Activated CD4-positive, alpha-beta T cell treated with anti-CD3 and anti-CD28 coated beads for 36 hours (primary cell): ENCODE results near the gene BICD1. TPM values are rescaled to one million over a fixed set of nuclear protein-coding genes. Genes with fewer than 3 reads are reported as not detected.

Source experiments
- ATAC-seq: fragments of 200-7000 bp; cut with Tn5 transposase; one replicate; pipeline ENCODE4 v1.10.0; 2021; ENCODE audit warnings: mild to moderate bottlenecking, moderate library complexity
- CTCF ChIA-PET: fragments of 350-600 bp; sonication (Branson Sonifier 250); formaldehyde crosslinking; loops from one replicate; lab custom pipeline; 2021; ENCODE audit warnings: antibody characterized with exemption; lab: Charles Lee
- POLR2A ChIA-PET: fragments of 350-600 bp; sonication (Branson Sonifier 250); formaldehyde crosslinking; loops from one replicate; lab custom pipeline; 2021; ENCODE audit warnings: antibody characterized with exemption, inconsistent platforms; lab: Charles Lee
- DNase-seq: peaks from one replicate; pipeline ENCODE4 v3.0.0-alpha.2; 2020
- H3K27ac Mint-ChIP-seq: one replicate; pipeline ENCODE4 v1.8.0; 2021; ENCODE audit warnings: mixed read lengths
- H3K27me3 Mint-ChIP-seq: one replicate; pipeline ENCODE4 v1.8.0; 2021; ENCODE audit warnings: mixed read lengths
- H3K36me3 Mint-ChIP-seq: one replicate; pipeline ENCODE4 v1.8.0; 2021; ENCODE audit warnings: low read depth, mixed read lengths
- H3K4me1 Mint-ChIP-seq: one replicate; pipeline ENCODE4 v1.8.0; 2021; ENCODE audit warnings: mixed read lengths
- H3K4me3 Mint-ChIP-seq: one replicate; pipeline ENCODE4 v1.8.0; 2021; ENCODE audit warnings: mild to moderate bottlenecking, moderate library complexity, mixed read lengths
- H3K9me3 Mint-ChIP-seq: one replicate; pipeline ENCODE4 v1.8.0; 2021; ENCODE audit warnings: low read depth, mixed read lengths
- intact Hi-C, 2 experiments: fragments of 100-400 bp; cut with DNase I in 1 of 2; cut with micrococcal nuclease in 1 of 2; formaldehyde crosslinking; loops; one replicate each; pipeline versions ENCODE4 v1.14.2 to v1.15.1; 2022 to 2024; cut with DNase I, micrococcal nuclease
- total RNA-seq, 2 experiments: library from RNA; stranded (reverse); gene quantifications; one replicate each; pipeline ENCODE4 v1.2.3, GENCODE V29; 2021

The BICD1 gene
- total RNA-seq, 2 experiments from 2014 or later, result 12.7 to 15.1 TPM

GRCh38 chr12:32102234-32102633, 4.4 kb upstream of the BICD1 start:
- ATAC-seq (no peak), DNase-seq (no peak)
- ChIA-PET POLR2A (no interaction called here), CTCF (interaction anchor here (1.4 kb wide), 1 partner anchor 41 kb away, joined by 5 read pairs; no protein-coding TSS in a partner anchor)
- peaks cover 2% of the 10 kb centered on the region for H3K27me3 Mint-ChIP-seq
- no peak overlapping the region for H3K4me3 Mint-ChIP-seq
- no peaks in the 10 kb centered on the region for H3K9me3 Mint-ChIP-seq
- no peaks in the 10 kb centered on the region for H3K36me3 Mint-ChIP-seq
- no peaks in the 10 kb centered on the region for H3K4me1 Mint-ChIP-seq
- intact Hi-C loops, result no loop called here
- H3K27ac Mint-ChIP-seq, result no peak overlapping the region

- intact Hi-C loops, result loop anchor here in 1 of 2 experiments (5.0 kb wide), 2 partner anchors 42 to 422 kb away; no protein-coding TSS in a partner anchor
- Mint-ChIP-seq H3K9me3 (no peaks in the 10 kb centered on the region), H3K27me3 (peaks cover 2% of the 10 kb centered on the region), H3K36me3 (no peaks in the 10 kb centered on the region), H3K27ac (no peak overlapping the region), H3K4me1 (peaks cover 15% of the 10 kb centered on the region), H3K4me3 (no peak overlapping the region)
- ChIA-PET CTCF (no interaction called here), POLR2A (no interaction called here)
- ATAC-seq (no peak), DNase-seq (no peak)
These were observed 1.9 kb upstream of the BICD1 start for GRCh38 chr12:32104572-32105355.

- CTCF ChIA-PET, result interaction anchor here (0.7 to 1.7 kb wide), 3 partner anchors 90 to 453 kb away, joined by 3 to 8 read pairs (median 3); no protein-coding TSS in a partner anchor
- no peak for DNase-seq
- ATAC-seq, result no peak
These were observed 596 bp upstream of the BICD1 start for GRCh38 chr12:32105986-32106516.

GRCh38 chr12:32107359-32108267, 966 bp downstream of the BICD1 start:
- peak; percentile 50 for ATAC-seq
- Mint-ChIP-seq H3K4me3 (peak overlapping the region; percentile 83), H3K27ac (peak overlapping the region; percentile 87), H3K36me3 (peaks cover 4% of the 10 kb centered on the region), H3K9me3 (no peaks in the 10 kb centered on the region), H3K27me3 (peaks cover 2% of the 10 kb centered on the region), H3K4me1 (peaks cover 20% of the 10 kb centered on the region)
- ChIA-PET CTCF (interaction anchor here (0.8 to 1.7 kb wide), 3 partner anchors 44 to 455 kb away, joined by 3 to 8 read pairs (median 4); no protein-coding TSS in a partner anchor), POLR2A (interaction anchor here (0.5 to 1.3 kb wide), 4 partner anchors 10 to 379 kb away, joined by 3 to 4 read pairs (median 4); partner anchors contain the start of gene AMN1)
- peak; percentile 68 for DNase-seq
- intact Hi-C loops, result loop anchor here (2.0 to 5.0 kb wide), 6 partner anchors 27 to 781 kb away; partner anchors contain the start of genes RESF1 (in 1 of the 2) and SINHCAF (in 1 of the 2)

More at GRCh38 chr12:32105986-32106516, 596 bp upstream of the BICD1 start:
- H3K4me1 Mint-ChIP-seq, result peaks cover 20% of the 10 kb centered on the region
- H3K4me3 Mint-ChIP-seq, result peak overlapping the region; percentile 83
- POLR2A ChIA-PET, result interaction anchor here (0.6 to 0.7 kb wide), 2 partner anchors 266 to 421 kb away, joined by 4 to 5 read pairs; no protein-coding TSS in a partner anchor
- H3K27ac Mint-ChIP-seq, result peak overlapping the region; percentile 71
- no peaks in the 10 kb centered on the region for H3K9me3 Mint-ChIP-seq
- intact Hi-C loops, result loop anchor here (1.0 to 5.0 kb wide), 8 partner anchors 28 to 779 kb away; partner anchors contain the start of genes ETFBKMT (in 1 of the 2), RESF1 (in 1 of the 2) and SINHCAF (in 1 of the 2)
- H3K27me3 Mint-ChIP-seq, result peaks cover 2% of the 10 kb centered on the region
- H3K36me3 Mint-ChIP-seq, result no peaks in the 10 kb centered on the region

- ATAC-seq, result no peak
- ChIA-PET CTCF (no interaction called here), POLR2A (no interaction called here)
- Mint-ChIP-seq H3K4me1 (peaks cover 20% of the 10 kb centered on the region), H3K27ac (no peak overlapping the region), H3K27me3 (peaks cover 2% of the 10 kb centered on the region), H3K9me3 (no peaks in the 10 kb centered on the region), H3K4me3 (peak overlapping the region; percentile 62), H3K36me3 (peaks cover 4% of the 10 kb centered on the region)
- intact Hi-C loops, result loop anchor here in 1 of 2 experiments (5.0 kb wide), 2 partner anchors 46 to 426 kb away; no protein-coding TSS in a partner anchor
- no peak for DNase-seq
These were observed 2.1 kb downstream of the BICD1 start for GRCh38 chr12:32108787-32109186.

- DNase-seq (no peak), ATAC-seq (no peak)
- POLR2A ChIA-PET, result no interaction called here
- peaks cover 4% of the 10 kb centered on the region for H3K36me3 Mint-ChIP-seq
- no peak overlapping the region for H3K27ac Mint-ChIP-seq
- H3K27me3 Mint-ChIP-seq, result peaks cover 2% of the 10 kb centered on the region
- CTCF ChIA-PET, result interaction anchor here (0.6 kb wide), 1 partner anchor 143 kb away, joined by 3 read pairs; no protein-coding TSS in a partner anchor
- peaks cover 21% of the 10 kb centered on the region for H3K4me1 Mint-ChIP-seq
- intact Hi-C loops, result no loop called here
- H3K4me3 Mint-ChIP-seq, result no peak overlapping the region
- H3K9me3 Mint-ChIP-seq, result no peaks in the 10 kb centered on the region
These were observed 3.8 kb downstream of the BICD1 start for GRCh38 chr12:32110417-32110816.

GRCh38 chr12:32110942-32111341, 4.3 kb downstream of the BICD1 start:
- H3K4me1 Mint-ChIP-seq, result peaks cover 26% of the 10 kb centered on the region
- ChIA-PET CTCF (interaction anchor here (0.6 kb wide), 1 partner anchor 142 kb away, joined by 3 read pairs; no protein-coding TSS in a partner anchor), POLR2A (no interaction called here)
- DNase-seq (no peak), ATAC-seq (no peak)
- H3K4me3 Mint-ChIP-seq, result no peak overlapping the region
- intact Hi-C loops, result no loop called here
- no peaks in the 10 kb centered on the region for H3K9me3 Mint-ChIP-seq
- no peak overlapping the region for H3K27ac Mint-ChIP-seq
- H3K36me3 Mint-ChIP-seq, result peaks cover 4% of the 10 kb centered on the region
- H3K27me3 Mint-ChIP-seq, result no peaks in the 10 kb centered on the region

- Mint-ChIP-seq H3K4me3 (no peak overlapping the region), H3K9me3 (no peaks in the 10 kb centered on the region), H3K27ac (no peak overlapping the region), H3K27me3 (no peaks in the 10 kb centered on the region), H3K4me1 (peaks cover 16% of the 10 kb centered on the region), H3K36me3 (peaks cover 9% of the 10 kb centered on the region)
- CTCF ChIA-PET, result no interaction called here
- POLR2A ChIA-PET, result no interaction called here
- DNase-seq (no peak), ATAC-seq (no peak)
- intact Hi-C loops, result no loop called here
These were observed 8.9 kb downstream of the BICD1 start for GRCh38 chr12:32115404-32116104.

- Mint-ChIP-seq H3K4me1 (peaks cover 17% of the 10 kb centered on the region), H3K9me3 (no peaks in the 10 kb centered on the region), H3K27me3 (no peaks in the 10 kb centered on the region), H3K27ac (no peak overlapping the region), H3K36me3 (peaks cover 9% of the 10 kb centered on the region), H3K4me3 (no peak overlapping the region)
- POLR2A ChIA-PET, result interaction anchor here (0.7 kb wide), 1 partner anchor 9 kb away, joined by 4 read pairs; no protein-coding TSS in a partner anchor
- CTCF ChIA-PET, result interaction anchor here (0.6 kb wide), 1 partner anchor 464 kb away, joined by 3 read pairs; no protein-coding TSS in a partner anchor
- intact Hi-C loops, result no loop called here
- ATAC-seq, result no peak
- no peak for DNase-seq
These were observed 10.2 kb downstream of the BICD1 start for GRCh38 chr12:32116897-32117296.

- Mint-ChIP-seq H3K4me1 (peaks cover 17% of the 10 kb centered on the region), H3K27ac (no peak overlapping the region), H3K27me3 (no peaks in the 10 kb centered on the region), H3K36me3 (peaks cover 7% of the 10 kb centered on the region), H3K4me3 (no peak overlapping the region), H3K9me3 (no peaks in the 10 kb centered on the region)
- ChIA-PET CTCF (interaction anchor here (0.6 kb wide), 1 partner anchor 464 kb away, joined by 3 read pairs; no protein-coding TSS in a partner anchor), POLR2A (interaction anchor here (0.7 kb wide), 1 partner anchor 10 kb away, joined by 4 read pairs; no protein-coding TSS in a partner anchor)
- intact Hi-C loops, result no loop called here
- no peak for ATAC-seq
- no peak for DNase-seq
These were observed 10.7 kb downstream of the BICD1 start for GRCh38 chr12:32117316-32117715.
